Measurements from ENCODE around the gene MINDY1. TPM values are rescaled to one million over a fixed set of nuclear protein-coding genes. Genes with fewer than 3 reads are reported as not detected.

MINDY1 gene
- total RNA-seq, 3 donors from 2014 or later: 26.2 to 33.5 (median 26.5) TPM

DNA sequence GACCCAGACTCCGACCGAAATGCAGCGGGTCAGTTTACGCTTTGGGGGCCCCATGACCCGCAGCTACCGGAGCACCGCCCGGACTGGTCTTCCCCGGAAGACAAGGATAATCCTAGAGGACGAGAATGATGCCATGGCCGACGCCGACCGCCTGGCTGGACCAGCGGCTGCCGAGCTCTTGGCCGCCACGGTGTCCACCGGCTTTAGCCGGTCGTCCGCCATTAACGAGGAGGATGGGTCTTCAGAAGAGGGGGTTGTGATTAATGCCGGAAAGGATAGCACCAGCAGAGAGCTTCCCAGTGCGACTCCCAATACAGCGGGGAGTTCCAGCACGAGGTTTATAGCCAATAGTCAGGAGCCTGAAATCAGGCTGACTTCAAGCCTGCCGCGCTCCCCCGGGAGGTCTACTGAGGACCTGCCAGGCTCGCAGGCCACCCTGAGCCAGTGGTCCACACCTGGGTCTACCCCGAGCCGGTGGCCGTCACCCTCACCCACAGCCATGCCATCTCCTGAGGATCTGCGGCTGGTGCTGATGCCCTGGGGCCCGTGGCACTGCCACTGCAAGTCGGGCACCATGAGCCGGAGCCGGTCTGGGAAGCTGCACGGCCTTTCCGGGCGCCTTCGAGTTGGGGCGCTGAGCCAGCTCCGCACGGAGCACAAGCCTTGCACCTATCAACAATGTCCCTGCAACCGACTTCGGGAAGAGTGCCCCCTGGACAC lies 41.4 kb upstream of the MINDY1 start:
- intact Hi-C loops (cut with DNase I; ENCODE audit: low total_unique reads): no loop called here

DNA sequence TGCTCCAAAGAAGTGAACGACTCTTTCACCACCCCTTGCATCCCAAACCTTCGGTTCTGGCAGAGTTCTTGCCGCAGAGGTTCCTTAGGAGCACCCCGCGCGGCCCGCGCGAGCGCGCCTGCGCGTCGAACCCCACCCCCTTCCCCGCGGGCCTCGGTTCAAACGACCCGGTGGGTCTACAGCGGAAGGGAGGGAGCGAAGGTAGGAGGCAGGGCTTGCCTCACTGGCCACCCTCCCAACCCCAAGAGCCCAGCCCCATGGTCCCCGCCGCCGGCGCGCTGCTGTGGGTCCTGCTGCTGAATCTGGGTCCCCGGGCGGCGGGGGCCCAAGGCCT lies 40.9 kb upstream of the MINDY1 start, which contains the start of gene C1orf56:
Gene C1orf56, plus strand, starts transcription at position 161 of the 334 bp plus-strand sequence. Its CDS starts 97 bp downstream, at position 258.
- Histone ChIP-seq H3K4me3 (peak within 1 kb of the TSS; percentile 81 to 95 (median 83)), H3K27me3 (no peaks in the 10 kb centered on the region), H3K9me3 (no peaks in the 10 kb centered on the region), H3K4me1 (no peaks in the 10 kb centered on the region), H3K27ac (peak within 1 kb of the TSS; percentile 89 to 96), H3K36me3 (peaks cover 6% of the 10 kb centered on the region)
- intact Hi-C loops (cut with DNase I; ENCODE audit: low total_unique reads): no loop called here
- peak in 1 of 2 donors; percentile 60 for DNase-seq (ENCODE audit: low spot score in 2 of 2)
- peak; percentile 56 for TF ChIP-seq POLR2A (IDR thresholded peaks at IDR 0.05)
- TF ChIP-seq, protein P1, sequence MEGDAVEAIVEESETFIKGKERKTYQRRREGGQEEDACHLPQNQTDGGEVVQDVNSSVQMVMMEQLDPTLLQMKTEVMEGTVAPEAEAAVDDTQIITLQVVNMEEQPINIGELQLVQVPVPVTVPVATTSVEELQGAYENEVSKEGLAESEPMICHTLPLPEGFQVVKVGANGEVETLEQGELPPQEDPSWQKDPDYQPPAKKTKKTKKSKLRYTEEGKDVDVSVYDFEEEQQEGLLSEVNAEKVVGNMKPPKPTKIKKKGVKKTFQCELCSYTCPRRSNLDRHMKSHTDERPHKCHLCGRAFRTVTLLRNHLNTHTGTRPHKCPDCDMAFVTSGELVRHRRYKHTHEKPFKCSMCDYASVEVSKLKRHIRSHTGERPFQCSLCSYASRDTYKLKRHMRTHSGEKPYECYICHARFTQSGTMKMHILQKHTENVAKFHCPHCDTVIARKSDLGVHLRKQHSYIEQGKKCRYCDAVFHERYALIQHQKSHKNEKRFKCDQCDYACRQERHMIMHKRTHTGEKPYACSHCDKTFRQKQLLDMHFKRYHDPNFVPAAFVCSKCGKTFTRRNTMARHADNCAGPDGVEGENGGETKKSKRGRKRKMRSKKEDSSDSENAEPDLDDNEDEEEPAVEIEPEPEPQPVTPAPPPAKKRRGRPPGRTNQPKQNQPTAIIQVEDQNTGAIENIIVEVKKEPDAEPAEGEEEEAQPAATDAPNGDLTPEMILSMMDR (IDR thresholded peaks at IDR 0.05): no peak
- peak in 2 of 3 donors; percentile 46 to 55 for TF ChIP-seq POLR2AphosphoS5 (IDR thresholded peaks at IDR 0.05)

More for the DNA sequence above, 41.4 kb upstream of the MINDY1 start:
- no peaks in the 10 kb centered on the region for H3K27me3 ChIP-seq
- peak overlapping the region; percentile 81 to 95 (median 83) for H3K4me3 ChIP-seq
- DNase-seq (ENCODE audit: low spot score in 2 of 2): peak; percentile 67 to 69
- H3K27ac ChIP-seq: peak overlapping the region; percentile 89 to 96
- TF ChIP-seq, protein P1 (IDR thresholded peaks at IDR 0.05): no peak
- peak in 1 of 3 donors; percentile 29 for TF ChIP-seq POLR2AphosphoS5 (IDR thresholded peaks at IDR 0.05)
- H3K36me3 ChIP-seq: peaks cover 6% of the 10 kb centered on the region
- H3K9me3 ChIP-seq: no peaks in the 10 kb centered on the region
- H3K4me1 ChIP-seq: no peaks in the 10 kb centered on the region

DNA sequence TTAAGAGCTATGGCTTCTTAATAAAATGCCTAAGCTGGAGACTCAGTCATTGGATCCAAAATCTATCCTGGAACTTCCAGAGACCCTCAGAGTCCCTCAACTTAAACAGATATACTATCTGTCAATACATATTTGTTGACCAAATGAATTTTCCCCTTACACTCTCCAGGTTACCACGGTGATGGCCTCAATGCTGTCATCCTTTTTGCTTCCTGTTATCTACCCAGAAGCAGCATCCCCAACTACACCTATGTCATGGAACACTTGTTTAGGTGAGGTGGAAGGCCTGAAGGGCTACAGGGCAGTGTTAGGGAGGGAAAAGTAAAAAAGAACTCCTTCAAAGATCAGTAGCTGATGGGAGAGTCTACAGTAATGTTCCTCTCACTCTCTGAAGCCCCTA lies 36.5 kb upstream of the MINDY1 start:
- intact Hi-C loops (cut with DNase I; ENCODE audit: low total_unique reads): no loop called here
- no peaks in the 10 kb centered on the region for H3K36me3 ChIP-seq
- no peak for DNase-seq (ENCODE audit: low spot score in 2 of 2)

DNA sequence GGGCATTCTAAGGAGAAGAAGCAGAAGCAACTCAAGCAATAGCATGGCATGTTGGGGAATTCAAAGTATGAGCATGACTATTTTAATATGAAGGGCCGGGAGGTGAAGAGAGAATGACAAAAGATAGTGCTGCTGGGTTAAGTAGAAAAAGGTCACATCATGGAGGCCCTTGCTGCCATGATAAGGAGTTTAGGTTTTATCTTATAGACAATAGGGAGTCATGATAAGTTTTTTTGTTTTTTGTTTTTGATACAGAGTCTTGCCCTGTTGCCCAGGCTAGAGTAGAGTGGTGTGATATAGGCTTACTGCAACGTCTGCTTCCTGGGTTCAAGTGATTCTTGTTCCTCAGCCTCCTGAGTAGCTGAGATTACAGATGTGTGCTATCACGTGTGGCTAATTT lies 32.8 kb upstream of the MINDY1 start:
- intact Hi-C loops (cut with DNase I; ENCODE audit: low total_unique reads): no loop called here
- Histone ChIP-seq H3K27me3 (no peaks in the 10 kb centered on the region), H3K27ac (no peak overlapping the region), H3K4me1 (no peaks in the 10 kb centered on the region), H3K9me3 (no peaks in the 10 kb centered on the region), H3K4me3 (no peak overlapping the region), H3K36me3 (no peaks in the 10 kb centered on the region)
- TF ChIP-seq, protein P1 (IDR thresholded peaks at IDR 0.05): no peak
- TF ChIP-seq POLR2AphosphoS5 (IDR thresholded peaks at IDR 0.05): no peak
- no peak for TF ChIP-seq POLR2A (IDR thresholded peaks at IDR 0.05)
- no peak for DNase-seq (ENCODE audit: low spot score in 2 of 2)

More for the DNA sequence above, 36.5 kb upstream of the MINDY1 start:
- H3K9me3 ChIP-seq: no peaks in the 10 kb centered on the region
- TF ChIP-seq POLR2A (IDR thresholded peaks at IDR 0.05) (no peak), POLR2AphosphoS5 (IDR thresholded peaks at IDR 0.05) (no peak)
- TF ChIP-seq, protein P1 (IDR thresholded peaks at IDR 0.05): no peak
- H3K4me1 ChIP-seq: no peaks in the 10 kb centered on the region
- no peak overlapping the region for H3K4me3 ChIP-seq
- no peaks in the 10 kb centered on the region for H3K27me3 ChIP-seq
- H3K27ac ChIP-seq: no peak overlapping the region

DNA sequence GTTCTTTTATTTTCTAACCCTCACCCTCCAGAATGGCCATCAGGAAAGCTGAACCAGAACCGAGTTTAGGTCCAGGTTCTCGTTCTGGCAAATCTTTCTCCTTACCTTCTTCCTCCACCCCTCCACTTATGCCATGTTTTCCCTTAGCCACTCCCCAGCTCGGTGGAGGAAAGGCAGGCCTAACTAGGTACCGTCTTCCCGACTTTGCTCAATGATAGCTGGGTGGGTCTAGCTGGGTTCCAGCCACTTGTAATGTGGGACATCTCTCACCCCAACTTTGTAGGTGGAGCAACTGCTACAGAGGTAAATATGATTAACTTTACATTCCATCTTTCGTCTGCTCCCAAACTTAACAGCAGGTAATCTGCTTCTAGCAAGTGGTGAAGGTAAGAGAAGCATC lies 30.3 kb upstream of the MINDY1 start:
- no peaks in the 10 kb centered on the region for H3K4me1 ChIP-seq
- TF ChIP-seq POLR2A (IDR thresholded peaks at IDR 0.05) (no peak), POLR2AphosphoS5 (IDR thresholded peaks at IDR 0.05) (no peak)
- TF ChIP-seq, protein P1 (IDR thresholded peaks at IDR 0.05): no peak
- H3K27ac ChIP-seq: peak overlapping the region; percentile 42 to 44
- H3K9me3 ChIP-seq: no peaks in the 10 kb centered on the region
- H3K4me3 ChIP-seq: peak overlapping the region in 2 of 3 donors; percentile 30 to 31
- no peaks in the 10 kb centered on the region for H3K36me3 ChIP-seq
- no peaks in the 10 kb centered on the region for H3K27me3 ChIP-seq
- no peak for DNase-seq (ENCODE audit: low spot score in 2 of 2)
- intact Hi-C loops (cut with DNase I; ENCODE audit: low total_unique reads): no loop called here

Measured in breast epithelium (tissue), 4 donors.